Measurements from ENCODE around the gene ANK2.

The ANK2 gene

GRCh38 chr4:113147498-113148111, 98.2 kb downstream of the ANK2 start:
- TF ChIP-seq CTCF (IDR thresholded peaks at IDR 0.05): no peak

GRCh38 chr4:113148925-113149324, 99.5 kb downstream of the ANK2 start:
- no peak for TF ChIP-seq CTCF (IDR thresholded peaks at IDR 0.05)

- no peak; the same call in 1 of the 2 replicates for TF ChIP-seq CTCF (IDR thresholded peaks at IDR 0.05)
Observed at GRCh38 chr4:113153529-113154101, 104.2 kb downstream of the ANK2 start.

- TF ChIP-seq CTCF (IDR thresholded peaks at IDR 0.05): no peak
Observed at GRCh38 chr4:113154281-113154680, 104.8 kb downstream of the ANK2 start.

GRCh38 chr4:113157086-113157857, 107.8 kb downstream of the ANK2 start:
- no peak for TF ChIP-seq CTCF (IDR thresholded peaks at IDR 0.05)

- TF ChIP-seq CTCF (IDR thresholded peaks at IDR 0.05): no peak
Observed at GRCh38 chr4:113159942-113160545, 110.6 kb downstream of the ANK2 start.

GRCh38 chr4:113160548-113160947, 111.1 kb downstream of the ANK2 start:
- no peak for TF ChIP-seq CTCF (IDR thresholded peaks at IDR 0.05)

Data from LNCAP (cell line).